SU-DHL-6 (cell line): ENCODE data around the gene ZBTB32.

Experiments used
- H2AFZ ChIP-seq: fragments of 200-600 bp; sonication (generic); 2 replicates; pipeline ENCODE4 v1.6.1; 2014; ENCODE audit warnings: low read depth, mild to moderate bottlenecking, moderate library complexity, mixed read lengths, antibody characterized with exemption, low read length; ENCODE audit not compliant: severe bottlenecking
- H3F3A ChIP-seq: fragments of 200-600 bp; shearing (Covaris generic); 2 replicates; pipeline ENCODE4 v1.6.0; 2016; ENCODE audit warnings: antibody characterized with exemption, mild to moderate bottlenecking; ENCODE audit not compliant: insufficient read depth
- H3K27ac ChIP-seq: fragments of 200-600 bp; sonication (generic); 2 replicates; pipeline ENCODE4 v1.5.1; 2016; ENCODE audit warnings: low read depth, mild to moderate bottlenecking, low read length, moderate library complexity, mixed read lengths
- H3K27me3 ChIP-seq: fragments of 200-600 bp; sonication (generic), shearing (Covaris generic); 2 replicates; pipeline ENCODE4 v1.6.0; 2014; ENCODE audit warnings: mild to moderate bottlenecking, low read length
- H3K36me3 ChIP-seq: fragments of 200-600 bp; sonication (generic); 2 replicates; pipeline ENCODE4 v1.6.1; 2014; ENCODE audit warnings: mild to moderate bottlenecking, low read length, mixed read lengths
- H3K4me2 ChIP-seq: fragments of 300-600, 200-600 bp; shearing (Covaris generic), sonication (generic); 2 replicates; pipeline ENCODE4 v1.6.0; 2014; ENCODE audit warnings: low read length, low read depth, mild to moderate bottlenecking; ENCODE audit not compliant: poor library complexity, severe bottlenecking
- H3K4me3 ChIP-seq: fragments of 200-600 bp; sonication (generic); 2 replicates; pipeline ENCODE4 v1.5.1; 2014; ENCODE audit warnings: antibody characterized with exemption, low read length, mild to moderate bottlenecking, mixed read lengths; ENCODE audit not compliant: insufficient read depth, poor library complexity, severe bottlenecking
- H3K79me2 ChIP-seq: fragments of 200-600 bp; sonication (generic); 2 replicates; pipeline ENCODE4 v1.6.1; 2014; ENCODE audit warnings: mild to moderate bottlenecking, low read length, moderate library complexity; ENCODE audit not compliant: insufficient read depth
- H3K9ac ChIP-seq: fragments of 200-600 bp; sonication (generic); 2 replicates; pipeline ENCODE4 v1.7.0; 2014; ENCODE audit warnings: mild to moderate bottlenecking, low read length
- H3K9me2 ChIP-seq: fragments of 200-600 bp; sonication (generic); replicated peaks from 2 replicates; pipeline ENCODE4 v1.6.1; 2014; ENCODE audit warnings: low read length; ENCODE audit not compliant: insufficient read depth
- H3K9me3 ChIP-seq: fragments of 200-600 bp; sonication (generic); 2 replicates; pipeline ENCODE4 v1.6.1; 2014; ENCODE audit warnings: low read length, mixed read lengths; ENCODE audit not compliant: insufficient read depth
- H4K20me1 ChIP-seq: fragments of 200-600 bp; sonication (generic); 2 replicates; pipeline ENCODE4 v1.6.1; 2014; ENCODE audit warnings: low read depth, mild to moderate bottlenecking, antibody characterized with exemption, low read length, moderate library complexity, mixed read lengths
- CTCF ChIP-seq: fragments of 200-600 bp; sonication (generic); IDR thresholded peaks from one replicate; pipeline ENCODE4 v1.5.1; 2017; ENCODE audit warnings: antibody characterized with exemption, mild to moderate bottlenecking, low read length, moderate library complexity; ENCODE audit not compliant: insufficient read depth, poor library complexity, severe bottlenecking
- EZH2phosphoT487 ChIP-seq: fragments of 200-600 bp; sonication (generic), shearing (Covaris generic); conservative IDR thresholded peaks from 2 replicates; pipeline ENCODE4 v1.6.1; 2018; ENCODE audit warnings: mild to moderate bottlenecking, antibody characterized with exemption, low read length, moderate library complexity, mixed read lengths

ZBTB32 gene

DNA sequence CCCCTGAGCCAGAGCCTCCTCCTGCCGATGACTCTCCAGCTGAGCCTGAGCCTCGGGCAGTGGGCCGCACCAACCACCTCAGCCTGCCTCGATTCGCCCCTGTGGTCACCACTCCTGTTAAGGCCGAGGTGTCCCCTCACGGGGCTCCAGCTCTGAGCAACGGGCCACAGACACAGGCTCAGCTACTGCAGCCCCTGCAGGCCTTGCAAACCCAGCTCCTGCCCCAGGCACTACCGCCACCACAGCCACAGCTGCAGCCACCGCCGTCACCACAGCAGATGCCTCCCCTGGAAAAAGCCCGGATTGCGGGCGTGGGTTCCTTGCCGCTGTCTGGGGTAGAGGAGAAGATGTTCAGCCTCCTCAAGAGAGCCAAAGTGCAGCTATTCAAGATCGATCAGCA lies 17.0 kb downstream of the ZBTB32 start:
- H3K9me3 ChIP-seq = no peaks in the 10 kb centered on the region

GRCh38 chr19:35722461-35722860 lies 18.1 kb downstream of the ZBTB32 start:
- Histone ChIP-seq H3K27me3 (no peaks in the 10 kb centered on the region), H3K4me3 (no peak overlapping the region), H3K9me3 (no peaks in the 10 kb centered on the region), H2AFZ (no peak overlapping the region), H4K20me1 (no peaks in the 10 kb centered on the region), H3K9ac (no peak overlapping the region), H3K79me2 (peaks cover 22% of the 10 kb centered on the region), H3K4me2 (no peak overlapping the region), H3F3A (no peaks in the 10 kb centered on the region), H3K27ac (no peak overlapping the region), H3K9me2 (no peaks in the 10 kb centered on the region), H3K36me3 (no peaks in the 10 kb centered on the region; the same call in 1 of the 2 replicates)
- TF ChIP-seq CTCF = no peak
- TF ChIP-seq EZH2phosphoT487 = no peak

More for the DNA sequence above, 17.0 kb downstream of the ZBTB32 start:
- no peaks in the 10 kb centered on the region for H3K27me3 ChIP-seq
- no peak overlapping the region for H3K9ac ChIP-seq
- H2AFZ ChIP-seq = no peak overlapping the region
- no peak for TF ChIP-seq CTCF
- no peak for TF ChIP-seq EZH2phosphoT487
- no peak overlapping the region for H3K4me3 ChIP-seq
- no peak overlapping the region for H3K27ac ChIP-seq
- no peaks in the 10 kb centered on the region for H3K9me2 ChIP-seq
- H3F3A ChIP-seq = no peaks in the 10 kb centered on the region
- H4K20me1 ChIP-seq = no peaks in the 10 kb centered on the region
- no peaks in the 10 kb centered on the region; the same call in 1 of the 2 replicates for H3K36me3 ChIP-seq
- H3K79me2 ChIP-seq = peaks cover 22% of the 10 kb centered on the region
- H3K4me2 ChIP-seq = no peak overlapping the region

DNA sequence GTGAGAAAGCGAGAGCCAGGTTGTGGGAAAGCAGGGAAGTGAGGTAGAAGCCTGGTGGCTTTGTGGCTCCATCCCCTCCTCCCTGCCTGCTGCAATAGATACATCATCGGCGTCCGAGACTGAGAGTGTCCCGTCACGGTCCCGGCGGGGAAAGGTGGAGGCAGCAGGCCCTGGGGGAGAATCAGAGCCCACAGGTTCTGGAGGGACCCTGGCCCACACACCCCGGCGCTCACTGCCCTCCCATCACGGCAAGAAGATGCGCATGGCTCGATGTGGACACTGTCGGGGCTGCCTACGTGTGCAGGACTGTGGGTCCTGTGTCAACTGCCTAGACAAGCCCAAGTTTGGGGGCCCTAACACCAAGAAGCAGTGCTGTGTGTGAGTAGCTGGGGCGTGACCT lies 18.5 kb downstream of the ZBTB32 start:
- no peaks in the 10 kb centered on the region for H3K9me2 ChIP-seq
- no peaks in the 10 kb centered on the region for H3K9me3 ChIP-seq
- no peaks in the 10 kb centered on the region; the same call in 1 of the 2 replicates for H3K36me3 ChIP-seq
- H3K79me2 ChIP-seq = peaks cover 22% of the 10 kb centered on the region
- no peak for TF ChIP-seq EZH2phosphoT487
- no peak for TF ChIP-seq CTCF
- no peaks in the 10 kb centered on the region for H4K20me1 ChIP-seq
- no peaks in the 10 kb centered on the region for H3K27me3 ChIP-seq
- no peaks in the 10 kb centered on the region for H3F3A ChIP-seq
- no peak overlapping the region for H3K9ac ChIP-seq
- no peak overlapping the region for H3K4me3 ChIP-seq
- H2AFZ ChIP-seq = no peak overlapping the region
- no peak overlapping the region for H3K27ac ChIP-seq
- H3K4me2 ChIP-seq = no peak overlapping the region
